ENCODE data around the gene PEAK3. TPM values are rescaled to one million over a fixed set of nuclear protein-coding genes. Genes with fewer than 3 reads are reported as not detected.

The PEAK3 gene
- polyA plus RNA-seq, 1 experiment = not detected

DNA sequence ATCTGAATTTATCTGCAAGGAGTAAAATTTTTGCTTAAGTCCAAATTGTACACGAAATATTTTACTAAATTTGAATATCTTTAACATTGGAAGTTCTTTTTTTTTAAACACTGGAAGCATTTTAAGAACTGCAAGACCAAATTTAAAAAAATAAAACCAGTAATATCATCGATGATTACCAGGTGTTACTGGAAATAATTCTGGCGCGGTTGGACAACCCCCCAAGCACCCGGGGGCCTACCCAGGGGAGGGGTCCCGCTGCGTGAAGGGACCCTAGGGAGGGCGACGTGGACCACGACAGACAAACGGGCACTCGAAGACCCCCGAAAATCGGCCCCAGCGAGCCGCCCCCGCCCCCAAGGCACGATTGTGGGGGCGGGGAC lies 13.1 kb downstream of the PEAK3 start:
- CTCF ChIA-PET = no interaction called here
- TF ChIP-seq, protein P1, sequence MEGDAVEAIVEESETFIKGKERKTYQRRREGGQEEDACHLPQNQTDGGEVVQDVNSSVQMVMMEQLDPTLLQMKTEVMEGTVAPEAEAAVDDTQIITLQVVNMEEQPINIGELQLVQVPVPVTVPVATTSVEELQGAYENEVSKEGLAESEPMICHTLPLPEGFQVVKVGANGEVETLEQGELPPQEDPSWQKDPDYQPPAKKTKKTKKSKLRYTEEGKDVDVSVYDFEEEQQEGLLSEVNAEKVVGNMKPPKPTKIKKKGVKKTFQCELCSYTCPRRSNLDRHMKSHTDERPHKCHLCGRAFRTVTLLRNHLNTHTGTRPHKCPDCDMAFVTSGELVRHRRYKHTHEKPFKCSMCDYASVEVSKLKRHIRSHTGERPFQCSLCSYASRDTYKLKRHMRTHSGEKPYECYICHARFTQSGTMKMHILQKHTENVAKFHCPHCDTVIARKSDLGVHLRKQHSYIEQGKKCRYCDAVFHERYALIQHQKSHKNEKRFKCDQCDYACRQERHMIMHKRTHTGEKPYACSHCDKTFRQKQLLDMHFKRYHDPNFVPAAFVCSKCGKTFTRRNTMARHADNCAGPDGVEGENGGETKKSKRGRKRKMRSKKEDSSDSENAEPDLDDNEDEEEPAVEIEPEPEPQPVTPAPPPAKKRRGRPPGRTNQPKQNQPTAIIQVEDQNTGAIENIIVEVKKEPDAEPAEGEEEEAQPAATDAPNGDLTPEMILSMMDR (IDR thresholded peaks at IDR 0.05; ENCODE audit: insufficient read depth, low read depth, low read length) = no peak

DNA sequence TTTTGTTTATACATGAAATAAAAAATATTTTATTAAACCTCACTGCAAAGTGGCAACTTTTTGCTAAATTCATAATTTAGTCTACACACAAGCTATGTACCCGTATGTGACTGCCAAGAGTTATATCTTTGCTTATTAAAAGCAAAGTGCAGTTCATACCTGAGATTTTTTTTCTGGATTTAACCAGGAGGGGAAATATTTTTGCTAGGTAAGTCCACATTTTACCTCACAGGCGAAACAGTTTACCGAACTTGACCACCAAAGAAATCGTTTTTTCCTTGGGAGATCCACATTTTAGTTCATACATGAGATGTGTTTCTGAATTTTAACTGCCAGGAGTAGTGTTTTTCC lies 13.5 kb downstream of the PEAK3 start:
- POLR2A ChIA-PET = interaction anchor here (1.0 kb wide), 1 partner anchor 9 kb away, joined by 4 read pairs; no protein-coding TSS in a partner anchor

More for the DNA sequence above, 13.1 kb downstream of the PEAK3 start:
- peaks cover 12% of the 10 kb centered on the region for H3K36me3 ChIP-seq (ENCODE audit: control insufficient read depth, insufficient read depth, low read length)
- no peak for DNase-seq (ENCODE audit: low read depth)
- no peaks in the 10 kb centered on the region for H3K27me3 ChIP-seq (ENCODE audit: control insufficient read depth, insufficient read depth, low read length)
- peak overlapping the region; percentile 70 for H3K4me3 ChIP-seq (ENCODE audit: low read depth, low read length)
- POLR2A ChIA-PET = interaction anchor here (1.0 kb wide), 1 partner anchor 8 kb away, joined by 4 read pairs; no protein-coding TSS in a partner anchor

DNA sequence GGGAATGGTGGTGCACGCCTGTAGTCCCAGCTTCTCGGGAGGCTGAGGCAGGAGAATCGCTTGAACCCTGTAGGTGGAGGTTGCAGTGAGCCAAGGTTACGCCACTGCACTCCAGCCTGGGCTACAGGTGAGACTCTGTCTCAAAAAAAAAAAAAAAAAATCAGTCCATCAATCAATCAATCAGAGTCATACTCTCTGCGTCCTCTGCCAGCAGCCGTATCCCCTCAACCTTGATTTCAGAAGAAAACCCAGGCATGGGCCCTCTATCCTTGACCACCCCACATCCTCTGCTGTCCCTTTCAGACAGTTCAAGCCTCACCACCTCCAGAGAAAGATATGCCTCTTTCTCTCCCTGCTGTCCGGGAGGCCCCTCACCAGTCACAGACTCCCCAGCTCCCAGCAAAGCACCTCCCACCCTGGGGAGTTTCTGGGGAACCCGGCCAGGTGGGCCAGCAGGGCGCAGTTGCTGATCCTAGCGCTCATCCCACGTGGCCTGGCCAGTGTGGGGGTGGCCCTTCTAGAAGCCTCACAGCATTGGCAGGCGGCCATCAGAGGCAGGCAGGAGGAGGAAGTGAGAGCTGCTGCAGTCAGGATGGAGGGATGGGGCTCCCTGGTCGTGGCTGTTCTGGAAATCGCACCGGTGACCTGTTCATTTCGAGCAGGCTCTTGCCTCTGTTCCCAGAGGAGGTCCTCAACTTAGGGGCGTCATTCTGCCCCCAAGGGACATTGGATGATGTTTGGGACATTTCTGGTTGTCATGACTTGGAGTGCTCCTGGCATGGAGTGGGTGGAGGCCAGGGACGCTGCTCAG lies 15.6 kb downstream of the PEAK3 start:
- ChIA-PET POLR2A (interaction anchor here (0.5 kb wide), 1 partner anchor 8 kb away, joined by 6 read pairs; no protein-coding TSS in a partner anchor), CTCF (interaction anchor here (0.7 kb wide), 1 partner anchor 21 kb away, joined by 5 read pairs; no protein-coding TSS in a partner anchor)
- Histone ChIP-seq H3K36me3 (ENCODE audit: control insufficient read depth, insufficient read depth, low read length) (peaks cover under 1% of the 10 kb centered on the region; the same call in 1 of the 2 replicates), H3K27me3 (ENCODE audit: control insufficient read depth, insufficient read depth, low read length) (no peaks in the 10 kb centered on the region), H3K4me3 (ENCODE audit: low read depth, low read length) (no peak overlapping the region)
- TF ChIP-seq, protein P1 (IDR thresholded peaks at IDR 0.05; ENCODE audit: insufficient read depth, low read depth, low read length) = no peak
- no peak for DNase-seq (ENCODE audit: low read depth)

More for the DNA sequence above, 13.5 kb downstream of the PEAK3 start:
- TF ChIP-seq, protein P1 (IDR thresholded peaks at IDR 0.05; ENCODE audit: insufficient read depth, low read depth, low read length) = no peak
- Histone ChIP-seq H3K4me3 (ENCODE audit: low read depth, low read length) (no peak overlapping the region), H3K36me3 (ENCODE audit: control insufficient read depth, insufficient read depth, low read length) (peaks cover 11% of the 10 kb centered on the region), H3K27me3 (ENCODE audit: control insufficient read depth, insufficient read depth, low read length) (no peaks in the 10 kb centered on the region)
- DNase-seq (ENCODE audit: low read depth) = no peak
- CTCF ChIA-PET = no interaction called here

DNA sequence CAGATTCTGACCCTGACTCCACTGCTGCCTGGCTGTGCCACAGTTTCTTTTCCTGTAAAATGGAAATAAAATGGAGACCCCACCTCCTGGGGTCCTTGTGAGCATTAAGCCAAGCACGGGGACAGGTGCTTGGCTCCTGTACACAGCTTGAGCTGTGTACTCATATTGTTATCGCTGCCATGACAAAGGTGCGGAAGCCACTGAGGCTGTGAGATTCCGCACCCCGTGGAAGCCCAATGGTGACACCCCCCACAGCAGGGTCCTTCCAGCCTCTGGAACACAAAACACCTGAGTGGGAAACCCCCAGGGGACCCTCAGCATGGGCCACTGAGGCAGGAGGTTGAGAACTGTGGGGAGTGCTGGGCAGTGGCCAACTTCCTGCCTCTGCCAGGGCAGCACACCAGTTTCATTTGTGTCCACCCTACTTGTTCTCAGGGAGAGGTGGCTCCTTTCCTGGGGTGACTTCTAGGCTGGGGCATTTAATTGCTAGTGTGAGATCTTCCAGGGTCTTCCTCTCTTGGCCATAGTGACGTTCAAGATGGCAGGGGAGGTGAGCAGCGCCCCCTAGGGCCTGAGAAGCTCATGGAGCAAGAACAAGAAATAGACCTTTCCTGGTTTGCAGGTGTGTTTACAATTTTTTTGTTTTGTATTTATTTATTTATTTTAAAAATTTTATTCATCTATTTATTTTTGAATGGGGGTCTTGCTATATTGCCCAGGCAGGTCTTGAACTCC lies 20.4 kb downstream of the PEAK3 start:
- Histone ChIP-seq H3K36me3 (ENCODE audit: control insufficient read depth, insufficient read depth, low read length) (no peaks in the 10 kb centered on the region), H3K27me3 (ENCODE audit: control insufficient read depth, insufficient read depth, low read length) (no peaks in the 10 kb centered on the region), H3K4me3 (ENCODE audit: low read depth, low read length) (no peak overlapping the region)
- CTCF ChIA-PET = interaction anchor here (0.7 to 2.9 kb wide), 11 partner anchors 9 to 331 kb away, joined by 3 to 15 read pairs (median 3); no protein-coding TSS in a partner anchor
- POLR2A ChIA-PET = no interaction called here
- TF ChIP-seq, protein P1 (IDR thresholded peaks at IDR 0.05; ENCODE audit: insufficient read depth, low read depth, low read length) = peak; percentile 68
- DNase-seq (ENCODE audit: low read depth) = no peak

DNA sequence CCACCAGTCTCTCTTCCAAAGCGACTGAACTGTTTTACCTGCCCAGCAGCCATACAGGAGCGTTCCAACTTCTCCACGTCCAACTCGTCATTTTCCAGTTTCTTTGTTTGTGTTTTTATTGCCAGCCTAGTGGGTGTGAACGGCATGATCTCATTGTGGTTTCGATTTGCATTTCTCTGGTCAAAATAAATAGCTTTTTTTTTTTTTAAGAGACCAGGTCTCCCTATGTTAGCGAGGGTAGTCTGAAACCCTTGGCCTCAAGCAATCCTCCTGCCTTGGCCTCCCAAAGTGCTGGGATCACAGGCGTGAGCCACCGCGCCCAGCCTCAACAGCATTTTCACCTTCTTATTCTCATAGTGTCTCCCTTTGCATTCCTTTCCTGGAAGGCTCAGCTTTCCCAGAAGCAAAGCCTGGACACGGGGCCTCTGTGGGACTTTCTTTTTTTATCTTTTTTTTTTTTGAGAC lies 21.6 kb downstream of the PEAK3 start:
- CTCF ChIA-PET = interaction anchor here (1.1 to 2.9 kb wide), 3 partner anchors 14 to 105 kb away, joined by 4 to 15 read pairs (median 9); no protein-coding TSS in a partner anchor
- DNase-seq (ENCODE audit: low read depth) = no peak
- POLR2A ChIA-PET = interaction anchor here (0.6 kb wide), 1 partner anchor 34 kb away, joined by 8 read pairs; no protein-coding TSS in a partner anchor
- TF ChIP-seq, protein P1 (IDR thresholded peaks at IDR 0.05; ENCODE audit: insufficient read depth, low read depth, low read length) = no peak
- Histone ChIP-seq H3K4me3 (ENCODE audit: low read depth, low read length) (no peak overlapping the region), H3K36me3 (ENCODE audit: control insufficient read depth, insufficient read depth, low read length) (no peaks in the 10 kb centered on the region), H3K27me3 (ENCODE audit: control insufficient read depth, insufficient read depth, low read length) (no peaks in the 10 kb centered on the region)

Measured in BJ (cell line).